HS-5 (cell line): ENCODE data around the gene SCAF1.
A peak's percentile ranks its signal among the peaks of the same experiment; 100 is the strongest.

Experiments used
- DNase-seq: peaks from one replicate; pipeline ENCODE4 v3.0.0-alpha.2; 2012; ENCODE audit warnings: low read depth

Gene SCAF1

GRCh38 chr19:49667473-49667872, 25.5 kb downstream of the SCAF1 start:
- no peak for DNase-seq

DNA sequence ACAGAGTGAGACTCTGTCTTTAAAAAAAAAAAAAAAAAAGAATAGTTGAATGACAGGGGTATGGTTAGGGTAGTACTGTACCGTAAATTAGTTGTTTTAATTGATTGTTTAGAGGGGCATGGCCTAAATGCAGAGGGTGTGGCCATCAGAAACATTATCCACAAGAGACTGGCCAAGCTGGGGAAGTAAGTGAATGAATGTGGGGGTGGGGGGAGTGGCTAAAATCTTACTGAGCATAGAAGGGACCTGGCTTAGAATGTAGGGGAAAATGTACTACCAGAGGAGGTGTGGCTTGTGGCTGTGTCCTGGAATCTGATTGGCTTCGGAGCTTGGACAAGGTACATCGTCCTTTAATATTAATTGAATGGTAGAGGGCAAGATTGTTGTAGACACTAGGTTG, 27.5 kb downstream of the SCAF1 start:
- DNase-seq, result no peak

DNA sequence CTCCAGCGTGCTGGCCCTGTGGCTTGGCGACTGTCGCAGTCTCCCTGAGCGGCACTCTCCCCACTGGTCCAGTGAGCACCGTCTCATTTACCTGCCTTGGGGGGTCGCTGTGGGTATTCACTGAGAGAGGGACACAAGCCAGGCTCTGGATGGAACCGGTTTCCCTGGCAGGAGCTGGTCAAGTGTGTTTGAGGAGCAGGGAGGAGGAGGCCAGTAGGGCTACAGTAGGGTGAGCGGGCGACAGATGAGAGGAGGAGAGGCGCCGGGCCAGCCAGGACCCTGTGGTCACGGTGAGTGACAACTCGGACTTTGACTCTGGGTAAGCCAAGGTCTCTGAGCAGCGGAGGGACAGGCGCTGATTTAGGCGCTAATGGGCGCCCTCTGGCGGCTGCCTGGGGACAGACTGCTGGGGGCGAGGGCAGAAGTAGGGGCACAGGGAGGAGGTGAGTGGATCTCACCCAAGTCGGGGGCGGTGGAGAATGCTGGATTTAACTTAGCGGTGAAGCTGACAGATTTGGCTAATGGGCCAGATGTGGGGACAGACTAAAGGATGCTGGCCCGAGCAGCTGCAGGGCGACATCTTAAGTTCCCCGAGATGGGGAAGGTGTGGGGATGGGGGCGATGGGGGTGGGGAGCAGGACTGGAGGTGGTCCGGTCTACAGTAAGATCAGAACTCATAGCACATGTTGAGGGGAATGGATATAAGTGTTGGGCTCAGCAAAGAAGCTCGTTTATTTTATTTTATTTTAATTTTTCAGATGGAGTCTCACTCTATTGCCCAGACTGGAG, 30.3 kb downstream of the SCAF1 start:
- DNase-seq, result no peak

DNA sequence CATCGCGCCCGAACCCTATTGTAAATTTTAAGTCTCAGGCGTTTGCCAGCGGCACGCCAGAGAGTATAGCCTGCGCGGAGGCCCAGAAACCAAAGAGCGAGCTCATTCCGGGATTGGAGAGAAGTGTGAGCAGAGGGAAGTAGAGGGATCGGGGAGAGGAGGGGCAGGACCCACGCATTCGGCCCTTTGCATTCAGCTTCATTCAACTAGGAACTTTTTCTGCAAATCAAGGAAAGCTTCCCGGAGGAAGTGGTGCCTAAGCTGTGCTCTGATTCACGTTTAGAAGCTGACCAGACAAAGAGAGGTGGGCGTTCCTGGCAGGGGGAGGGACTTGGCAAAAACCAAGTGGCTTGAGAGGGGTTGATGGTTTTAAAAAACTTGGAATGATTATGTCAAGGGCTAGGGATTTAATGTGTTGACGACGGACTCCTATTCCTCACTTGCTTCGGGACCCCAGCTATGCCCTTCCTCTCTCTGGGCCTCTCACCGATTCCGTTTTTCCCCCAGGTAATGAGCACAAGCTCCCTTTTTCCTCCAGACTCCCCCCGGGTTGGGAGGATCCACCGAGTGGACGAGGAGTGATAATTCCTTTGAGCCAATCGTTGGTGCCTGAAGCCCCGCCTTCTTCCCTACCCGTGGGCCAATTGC, 34.3 kb downstream of the SCAF1 start:
- no peak for DNase-seq

DNA sequence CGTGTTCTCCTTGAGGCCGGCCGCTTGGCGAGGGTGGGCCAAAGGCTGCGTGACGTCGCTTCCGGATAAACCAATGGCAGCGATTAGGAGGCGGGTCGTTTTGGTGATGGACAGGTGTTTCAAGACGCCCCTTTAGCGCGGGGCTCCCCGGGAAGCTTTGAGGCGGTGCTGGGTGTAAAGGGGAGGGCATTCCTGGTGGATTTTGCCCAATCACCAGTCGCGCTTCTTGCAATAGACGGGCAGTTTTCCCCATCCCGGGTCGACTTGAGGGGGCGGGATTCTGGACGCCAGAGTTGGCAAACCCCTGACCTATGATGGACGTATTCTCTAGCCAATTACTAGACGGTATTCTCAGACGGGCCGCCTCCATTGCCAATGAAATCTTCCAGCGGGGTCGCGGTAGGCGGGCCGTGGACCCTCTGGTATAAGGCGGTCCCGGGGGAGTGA, 34.8 kb downstream of the SCAF1 start:
- DNase-seq, result peak; percentile 100

DNA sequence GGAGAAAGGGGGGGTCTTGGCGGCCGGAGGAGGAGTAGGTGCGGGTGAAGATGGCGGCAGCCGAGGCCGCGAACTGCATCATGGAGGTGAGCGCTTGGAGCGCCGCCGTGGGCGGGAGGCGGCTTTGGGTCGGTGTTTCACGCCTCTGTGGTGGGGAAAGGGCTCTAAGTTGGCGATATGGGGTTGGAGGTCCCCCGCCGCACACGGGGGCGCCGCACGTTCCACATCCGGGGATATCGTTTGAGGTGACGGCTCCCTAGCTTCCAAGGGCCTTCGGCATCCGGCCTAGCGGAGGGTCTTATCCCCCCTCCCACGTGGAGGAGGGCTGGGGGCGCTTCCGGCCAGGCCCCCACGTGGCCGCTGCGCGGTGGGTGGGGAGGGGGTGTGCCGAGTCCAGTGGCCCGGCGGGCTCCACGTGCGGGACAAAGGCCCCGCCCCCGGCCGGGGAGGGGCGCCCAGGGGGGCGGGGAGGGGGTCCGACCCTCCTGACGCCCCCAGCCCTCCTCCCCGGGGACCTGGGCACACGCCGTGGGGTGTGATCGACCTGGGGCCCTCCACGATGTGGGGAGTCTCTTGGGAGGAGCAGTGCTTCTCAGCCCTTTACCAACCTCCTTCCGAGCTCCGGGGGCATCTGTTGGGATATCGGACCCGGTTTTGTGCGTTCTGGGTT, 35.4 kb downstream of the SCAF1 start, which contains the start of gene PRMT1:
Gene PRMT1 (plus strand): TSS at position 41 of the 670 bp plus-strand sequence. CDS start 10 bp downstream, at position 51.
- no peak for DNase-seq

- no peak for DNase-seq
Measured at GRCh38 chr19:49677901-49678674, 36.1 kb downstream of the SCAF1 start.

GRCh38 chr19:49678985-49679770, 37.2 kb downstream of the SCAF1 start:
- no peak for DNase-seq

DNA sequence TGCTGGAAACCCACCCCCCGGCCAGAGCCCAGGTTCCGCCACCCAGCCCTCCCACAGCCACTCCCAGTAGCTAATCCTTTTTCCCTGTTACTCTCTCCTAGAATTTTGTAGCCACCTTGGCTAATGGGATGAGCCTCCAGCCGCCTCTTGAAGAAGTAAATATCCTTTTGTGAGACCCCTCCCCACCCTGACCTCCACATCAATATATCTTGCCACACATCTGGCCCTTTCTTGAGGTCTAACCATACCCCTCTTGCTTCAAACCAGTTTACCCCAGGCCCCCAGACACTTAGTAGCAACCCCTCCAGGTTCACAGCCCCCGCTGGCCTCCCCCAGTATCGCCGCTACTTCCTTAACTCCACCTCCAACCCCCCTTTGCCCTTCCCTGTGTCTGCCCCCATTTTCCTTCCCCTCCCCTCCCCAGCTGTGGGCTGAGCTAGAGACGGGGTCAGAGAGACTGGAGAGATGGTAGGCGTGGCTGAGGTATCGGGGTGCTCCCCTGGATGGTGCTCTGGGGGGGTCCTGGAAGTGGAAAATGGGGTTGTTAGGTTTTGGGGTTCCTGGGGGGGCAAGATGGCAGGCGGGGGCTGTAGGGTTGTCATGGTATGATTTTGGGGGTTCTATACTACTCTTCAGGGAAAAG, 37.9 kb downstream of the SCAF1 start:
- DNase-seq, result no peak

- DNase-seq, result no peak
Measured at GRCh38 chr19:49680421-49681351, 38.7 kb downstream of the SCAF1 start.

GRCh38 chr19:49681830-49682229, 39.8 kb downstream of the SCAF1 start:
- no peak for DNase-seq

- no peak for DNase-seq
Measured at GRCh38 chr19:49682274-49682673, 40.3 kb downstream of the SCAF1 start.

DNA sequence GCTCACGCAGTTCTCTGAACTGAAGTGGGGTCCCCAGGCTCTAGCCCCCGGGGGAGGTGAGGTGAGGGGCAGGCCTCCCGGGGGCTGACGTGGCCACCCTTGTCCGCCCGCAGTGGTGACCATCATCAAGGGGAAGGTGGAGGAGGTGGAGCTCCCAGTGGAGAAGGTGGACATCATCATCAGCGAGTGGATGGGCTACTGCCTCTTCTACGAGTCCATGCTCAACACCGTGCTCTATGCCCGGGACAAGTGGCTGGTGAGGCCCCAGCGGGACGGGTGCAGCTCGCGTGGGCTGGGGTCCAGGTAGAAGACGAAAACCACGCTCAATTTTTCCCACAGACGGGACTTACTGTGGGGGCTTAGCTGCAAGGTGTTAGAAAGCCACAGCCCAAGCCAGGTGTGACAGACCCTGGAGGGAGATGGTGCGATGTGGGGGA, 41.8 kb downstream of the SCAF1 start:
- no peak for DNase-seq

DNA sequence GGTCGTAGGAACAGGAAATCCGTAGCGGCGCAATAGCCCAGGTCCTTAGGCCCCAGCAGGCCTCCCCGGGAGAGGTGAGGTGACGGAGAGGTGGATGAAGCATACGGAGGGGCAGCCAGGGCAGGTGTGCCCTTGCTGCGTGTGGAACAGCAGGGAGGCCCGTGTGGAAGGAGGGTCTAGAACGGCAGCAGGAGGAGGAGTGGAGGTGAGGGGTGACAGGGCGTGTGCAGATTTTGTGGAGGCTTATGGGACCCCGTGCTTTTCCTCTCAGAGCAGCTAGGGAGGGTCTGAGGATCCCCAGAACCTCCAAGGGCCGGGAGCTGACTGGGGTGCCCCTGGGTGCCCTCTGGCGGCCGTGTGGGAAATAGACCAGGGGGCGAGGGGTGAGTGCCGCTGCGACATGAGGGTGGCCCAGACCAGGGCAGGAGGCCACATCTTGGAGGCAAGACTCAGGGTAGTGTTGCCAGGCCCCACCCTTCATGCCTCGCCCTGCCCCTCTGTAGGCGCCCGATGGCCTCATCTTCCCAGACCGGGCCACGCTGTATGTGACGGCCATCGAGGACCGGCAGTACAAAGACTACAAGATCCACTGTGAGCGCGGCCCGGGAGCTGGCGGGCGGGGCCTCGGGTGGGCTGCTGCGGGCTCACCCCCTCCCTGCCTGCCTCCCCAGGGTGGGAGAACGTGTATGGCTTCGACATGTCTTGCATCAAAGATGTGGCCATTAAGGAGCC, 42.4 kb downstream of the SCAF1 start:
- DNase-seq, result no peak

- DNase-seq, result no peak
Measured at GRCh38 chr19:49684983-49685553, 43.1 kb downstream of the SCAF1 start.

- no peak for DNase-seq
Measured at GRCh38 chr19:49685845-49686332, 43.9 kb downstream of the SCAF1 start.

GRCh38 chr19:49686503-49687088, 44.6 kb downstream of the SCAF1 start:
- no peak for DNase-seq

DNA sequence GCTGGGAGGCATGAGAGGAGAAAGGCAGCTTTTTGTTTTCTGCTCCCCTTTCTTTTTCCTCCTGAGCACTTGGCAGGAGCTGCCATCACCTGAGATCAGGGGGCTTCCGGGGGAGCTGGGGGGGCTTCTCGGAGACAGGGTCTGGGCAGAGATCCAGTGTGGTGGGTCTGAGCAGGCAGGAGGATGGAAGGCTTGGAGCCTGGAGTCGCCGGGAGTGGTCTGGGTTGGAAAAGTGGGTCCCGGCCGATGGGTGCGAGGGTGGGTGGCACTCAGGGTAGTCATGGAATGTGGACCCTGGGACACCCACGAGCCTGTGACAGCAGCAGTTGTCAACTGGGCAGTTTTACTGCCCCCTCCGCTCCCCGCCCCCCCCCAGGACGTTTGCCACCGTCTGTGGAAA, 45.1 kb downstream of the SCAF1 start:
- DNase-seq, result no peak
